Measurements from ENCODE around the gene TMEM218. TPM values are rescaled to one million over a fixed set of nuclear protein-coding genes. Genes with fewer than 3 reads are reported as not detected.

The TMEM218 gene
- total and polyA plus RNA-seq, 10 of the 15 experiments (the other 5 are each of a cell fraction or from before 2014, with no cell fraction given): 11.2 to 50.3 (median 28.8) TPM

- DNase-seq (ENCODE audit: low read depth, low spot score) (no peak), FAIRE-seq (no peak), ATAC-seq (no peak)
- Histone ChIP-seq H3K79me2 (ENCODE audit: control insufficient read depth, insufficient read depth, low read length) (no peaks in the 10 kb centered on the region), H3K36me3 (ENCODE audit: control insufficient read depth in 2 of 2, insufficient read depth in 2 of 2, low read length in 1 of 2) (no peaks in the 10 kb centered on the region), H3K27me3 (replicated peaks in 1 of 2; ENCODE audit: control insufficient read depth in 2 of 2, insufficient read depth in 2 of 2, low read length in 1 of 2) (no peaks in the 10 kb centered on the region; a peak in 2 of 4 replicates), H4K20me1 (ENCODE audit: control insufficient read depth, insufficient read depth) (no peaks in the 10 kb centered on the region), H2AFZ (ENCODE audit: control insufficient read depth, low read depth, low read length) (no peak overlapping the region), H3K4me1 (ENCODE audit: control insufficient read depth, insufficient read depth, low read length) (no peaks in the 10 kb centered on the region), H3K4me2 (ENCODE audit: control insufficient read depth, insufficient read depth) (no peak overlapping the region), H3K9ac (ENCODE audit: control insufficient read depth, insufficient read depth, low read length) (no peak overlapping the region), H3K9me3 (replicated peaks; ENCODE audit: control insufficient read depth, insufficient read depth, low read length) (no peaks in the 10 kb centered on the region), H3K4me3 (no peak overlapping the region), H3K27ac (ENCODE audit: control insufficient read depth, insufficient read depth) (no peak overlapping the region)
- RAD21 ChIA-PET (ENCODE audit: unreplicated experiment): no interaction called here
- BruUV-seq (replicated peaks): no TSS peak
- POLR2A ChIA-PET: no interaction called here
- intact Hi-C loops (cut with micrococcal nuclease; ENCODE audit: unreplicated experiment): no loop called here
- in situ Hi-C loops (cut with MboI): no loop called here
- CTCF ChIA-PET: interaction anchor here (0.9 to 1.0 kb wide), 2 partner anchors 10 to 11 kb away, joined by 3 to 6 read pairs; no protein-coding TSS in a partner anchor
- WGBS (ENCODE audit: insufficient coverage, insufficient replicate concordance, low lambda C conversion rate, missing lambda C conversion rate): 66% methylated on average over 22 of the region's 22 CpGs
- no peak for TF ChIP-seq ZNF274 (IDR thresholded peaks at IDR 0.05; ENCODE audit: insufficient read depth, insufficient read length)
- SMC1A ChIA-PET (ENCODE audit: uncharacterized antibody, unreplicated experiment): interaction anchor here (1.2 to 1.4 kb wide), 2 partner anchors 12 to 38 kb away, joined by 3 to 5 read pairs; no protein-coding TSS in a partner anchor
Observed at GRCh38 chr11:125129316-125129993, 18.0 kb upstream of the TMEM218 start.

DNA sequence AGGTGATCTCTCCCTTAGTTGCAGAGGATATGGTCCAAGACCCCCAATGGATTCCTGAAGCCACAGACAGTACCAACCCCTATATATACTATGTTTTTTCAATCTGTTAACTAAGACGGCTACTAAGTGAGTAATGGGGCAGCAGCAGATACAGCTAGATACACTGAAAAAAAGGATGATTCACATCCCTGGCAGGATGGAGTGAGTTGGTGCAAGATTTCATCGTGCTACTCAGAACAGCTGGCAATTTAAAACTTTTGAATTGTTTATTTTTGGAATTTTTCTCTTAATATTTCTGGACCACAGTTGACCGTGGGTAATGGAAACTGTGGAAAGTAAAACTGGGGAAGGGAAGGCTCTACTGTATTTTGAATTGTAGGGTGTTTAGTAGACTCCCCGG lies 17.0 kb upstream of the TMEM218 start:
- Histone ChIP-seq H3K9ac (ENCODE audit: control insufficient read depth, insufficient read depth, low read length) (no peak overlapping the region), H4K20me1 (ENCODE audit: control insufficient read depth, insufficient read depth) (no peaks in the 10 kb centered on the region), H3K9me3 (replicated peaks; ENCODE audit: control insufficient read depth, insufficient read depth, low read length) (no peaks in the 10 kb centered on the region), H2AFZ (ENCODE audit: control insufficient read depth, low read depth, low read length) (no peak overlapping the region), H3K27me3 (replicated peaks in 1 of 2; ENCODE audit: control insufficient read depth in 2 of 2, insufficient read depth in 2 of 2, low read length in 1 of 2) (no peaks in the 10 kb centered on the region; a peak in 2 of 4 replicates), H3K4me3 (no peak overlapping the region), H3K4me2 (ENCODE audit: control insufficient read depth, insufficient read depth) (no peak overlapping the region), H3K79me2 (ENCODE audit: control insufficient read depth, insufficient read depth, low read length) (no peaks in the 10 kb centered on the region), H3K36me3 (ENCODE audit: control insufficient read depth in 2 of 2, insufficient read depth in 2 of 2, low read length in 1 of 2) (no peaks in the 10 kb centered on the region), H3K27ac (ENCODE audit: control insufficient read depth, insufficient read depth) (no peak overlapping the region), H3K4me1 (ENCODE audit: control insufficient read depth, insufficient read depth, low read length) (no peaks in the 10 kb centered on the region)
- SMC1A ChIA-PET (ENCODE audit: uncharacterized antibody, unreplicated experiment): interaction anchor here (1.4 kb wide), 1 partner anchor 37 kb away, joined by 3 read pairs; no protein-coding TSS in a partner anchor
- ATAC-seq (no peak), FAIRE-seq (no peak), DNase-seq (ENCODE audit: low read depth, low spot score) (no peak)
- in situ Hi-C loops (cut with MboI) (no loop called here), intact Hi-C loops (cut with micrococcal nuclease; ENCODE audit: unreplicated experiment) (no loop called here)
- RAD21 ChIA-PET (ENCODE audit: unreplicated experiment): interaction anchor here (1.0 kb wide), 2 partner anchors 11 to 147 kb away, joined by 3 to 5 read pairs; no protein-coding TSS in a partner anchor
- POLR2A ChIA-PET: no interaction called here
- CTCF ChIA-PET: no interaction called here
- BruUV-seq (replicated peaks): no TSS peak
- 37% methylated on average over 4 of the region's 4 CpGs for WGBS (ENCODE audit: insufficient coverage, insufficient replicate concordance, low lambda C conversion rate, missing lambda C conversion rate)
- TF ChIP-seq CHD4 (IDR thresholded peaks at IDR 0.05) (no peak), ZBED1 (IDR thresholded peaks at IDR 0.05; ENCODE audit: borderline replicate concordance) (no peak), WRNIP1 (IDR thresholded peaks at IDR 0.05; ENCODE audit: borderline replicate concordance, low read depth, low read length) (no peak), IRF4 (IDR thresholded peaks at IDR 0.05; ENCODE audit: low read depth, low read length) (no peak), EZH2 (IDR thresholded peaks at IDR 0.05; ENCODE audit: borderline replicate concordance, control insufficient read depth, low read depth, low read length) (no peak), ETV6 (conservative IDR thresholded peaks at IDR 0.05 in 1 of 2, IDR thresholded peaks at IDR 0.05 in 1 of 2; ENCODE audit: borderline replicate concordance in 1 of 2, low read depth in 1 of 2) (no peak), ZSCAN29 (IDR thresholded peaks at IDR 0.05) (no peak), USF1 (IDR thresholded peaks at IDR 0.05; ENCODE audit: borderline replicate concordance, extremely low read length, insufficient read depth, low read depth, low read length) (no peak), SRF (IDR thresholded peaks at IDR 0.05; ENCODE audit: low read depth in 2 of 2, low read length in 2 of 2) (no peak), CREB1 (IDR thresholded peaks at IDR 0.05; ENCODE audit: low read depth) (no peak), IKZF1 (conservative IDR thresholded peaks at IDR 0.05) (no peak), CBFB (IDR thresholded peaks at IDR 0.05; ENCODE audit: low read depth) (no peak)
- TF ChIP-seq, protein P1, sequence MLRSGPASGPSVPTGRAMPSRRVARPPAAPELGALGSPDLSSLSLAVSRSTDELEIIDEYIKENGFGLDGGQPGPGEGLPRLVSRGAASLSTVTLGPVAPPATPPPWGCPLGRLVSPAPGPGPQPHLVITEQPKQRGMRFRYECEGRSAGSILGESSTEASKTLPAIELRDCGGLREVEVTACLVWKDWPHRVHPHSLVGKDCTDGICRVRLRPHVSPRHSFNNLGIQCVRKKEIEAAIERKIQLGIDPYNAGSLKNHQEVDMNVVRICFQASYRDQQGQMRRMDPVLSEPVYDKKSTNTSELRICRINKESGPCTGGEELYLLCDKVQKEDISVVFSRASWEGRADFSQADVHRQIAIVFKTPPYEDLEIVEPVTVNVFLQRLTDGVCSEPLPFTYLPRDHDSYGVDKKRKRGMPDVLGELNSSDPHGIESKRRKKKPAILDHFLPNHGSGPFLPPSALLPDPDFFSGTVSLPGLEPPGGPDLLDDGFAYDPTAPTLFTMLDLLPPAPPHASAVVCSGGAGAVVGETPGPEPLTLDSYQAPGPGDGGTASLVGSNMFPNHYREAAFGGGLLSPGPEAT (IDR thresholded peaks at IDR 0.05; ENCODE audit: low read depth): no peak
